GM23248 (cell line): ENCODE data around the gene UGP2. TPM values are rescaled to one million over a fixed set of nuclear protein-coding genes. Genes with fewer than 3 reads are reported as not detected.

ENCODE experiments used
- DNase-seq: peaks from one replicate; pipeline ENCODE4 v3.0.0-alpha.2; 2015
- H2AFZ ChIP-seq: fragments of 200-600 bp; sonication (generic); 2 replicates; pipeline ENCODE4 v1.6.1; 2016; ENCODE audit warnings: antibody characterized with exemption
- H3F3A ChIP-seq: fragments of 200-600 bp; sonication (generic); 2 replicates; pipeline ENCODE4 v1.6.1; 2016; ENCODE audit warnings: mild to moderate bottlenecking, antibody characterized with exemption, mixed run types; ENCODE audit not compliant: insufficient read depth
- H3K27ac ChIP-seq: fragments of 200-600 bp; sonication (generic); 2 replicates; pipeline ENCODE4 v1.5.1; 2016; ENCODE audit warnings: mild to moderate bottlenecking
- H3K27me3 ChIP-seq: fragments of 200-600 bp; sonication (generic); replicated peaks from 2 replicates; pipeline ENCODE4 v1.6.1; 2016; ENCODE audit warnings: mild to moderate bottlenecking; ENCODE audit not compliant: insufficient read depth
- H3K36me3 ChIP-seq: fragments of 200-600 bp; sonication (generic); 2 replicates; pipeline ENCODE4 v1.6.1; 2016; ENCODE audit warnings: low read depth, mild to moderate bottlenecking
- H3K4me1 ChIP-seq: fragments of 200-600 bp; sonication (generic); 2 replicates; pipeline ENCODE4 v1.6.1; 2016; ENCODE audit warnings: mild to moderate bottlenecking; ENCODE audit not compliant: insufficient read depth
- H3K4me2 ChIP-seq: fragments of 200-600 bp; sonication (generic); one replicate; pipeline ENCODE4 v1.6.1; 2016; ENCODE audit warnings: mild to moderate bottlenecking; ENCODE audit not compliant: unreplicated experiment
- H3K4me3 ChIP-seq: fragments of 200-600 bp; sonication (generic); 2 replicates; pipeline ENCODE4 v1.5.1; 2016; ENCODE audit warnings: mild to moderate bottlenecking
- H3K79me2 ChIP-seq: fragments of 200-600 bp; sonication (generic); 2 replicates; pipeline ENCODE4 v1.6.1; 2016; ENCODE audit warnings: mild to moderate bottlenecking; ENCODE audit not compliant: insufficient read depth
- H3K9ac ChIP-seq: fragments of 200-600 bp; sonication (generic); 2 replicates; pipeline ENCODE4 v1.6.1; 2016; ENCODE audit warnings: mild to moderate bottlenecking
- H3K9me2 ChIP-seq: fragments of 200-600 bp; sonication (generic); 2 replicates; pipeline ENCODE4 v1.6.1; 2016; ENCODE audit warnings: mixed run types, mild to moderate bottlenecking, moderate library complexity; ENCODE audit not compliant: insufficient read depth
- H3K9me3 ChIP-seq: fragments of 200-600 bp; sonication (generic); one replicate; pipeline ENCODE4 v1.6.1; 2017; ENCODE audit warnings: low read depth
- H4K20me1 ChIP-seq: fragments of 200-600 bp; sonication (generic); 2 replicates; pipeline ENCODE4 v1.6.0; 2016; ENCODE audit not compliant: insufficient read depth
- EZH2 ChIP-seq: fragments of 200-600 bp; sonication (generic); IDR thresholded peaks from 2 replicates; pipeline ENCODE4 v1.6.1; 2018; ENCODE audit warnings: antibody characterized with exemption, mild to moderate bottlenecking; ENCODE audit not compliant: insufficient read depth, poor library complexity, severe bottlenecking
- EZH2phosphoT487 ChIP-seq: fragments of 200-600 bp; sonication (generic); IDR thresholded peaks from 2 replicates; pipeline ENCODE4 v1.6.1; 2018; ENCODE audit warnings: antibody characterized with exemption, moderate library complexity, mild to moderate bottlenecking, low read depth; ENCODE audit not compliant: insufficient read depth
- WGBS, 2 experiments: methylation state at CpG; one replicate each; pipeline ENCODE4 v1.1.6; 2015 to 2017; ENCODE audit warnings: low lambda C conversion rate in 2 of 2, low coverage in 1 of 2; ENCODE audit errors: missing lambda C conversion rate in 2 of 2; 5-methylcytosine and 5-hydroxymethylcytosine counted together
- in situ Hi-C: fragments of 300-500 bp; cut with MboI; formaldehyde crosslinking; loops from 2 replicates; pipeline ENCODE4 v1.15.0; 2020
- polyA plus RNA-seq: library from polyadenylated mRNA; unstranded; fragments of >200 nt; fragmentation: Nextera tagmentation; extraction: Ambion mirVana; gene quantifications from 2 replicates; pipeline ENCODE4 v1.2.1, GENCODE V29; 2016
- total RNA-seq: library from RNA; depleted of rRNA; stranded (reverse); fragments of >200 nt; shearing (Covaris generic); gene quantifications from 2 replicates; pipeline ENCODE4 v1.2.3, GENCODE V29; 2014

UGP2 gene
- total and polyA plus RNA-seq, 2 experiments from 2014 or later = 168 to 180 TPM

GRCh38 chr2:63861220-63861822 is 19.6 kb downstream of the UGP2 start:
- peak; percentile 81 for DNase-seq
- no peaks in the 10 kb centered on the region for H3K27me3 ChIP-seq
- no peaks in the 10 kb centered on the region for H3K9me2 ChIP-seq
- no peak overlapping the region for H3K9ac ChIP-seq
- H3K4me1 ChIP-seq = peaks cover 16% of the 10 kb centered on the region; the same call in 1 of the 2 replicates
- in situ Hi-C loops = no loop called here
- no peak overlapping the region for H3K4me2 ChIP-seq
- no peak overlapping the region for H2AFZ ChIP-seq
- peaks cover 17% of the 10 kb centered on the region; the same call in 1 of the 2 replicates for H3F3A ChIP-seq
- H4K20me1 ChIP-seq = no peaks in the 10 kb centered on the region
- 33 to 39% methylated on average over 6 of the region's 6 CpGs for WGBS, 2 experiments
- H3K9me3 ChIP-seq = no peaks in the 10 kb centered on the region
- no peak for TF ChIP-seq EZH2phosphoT487
- no peak for TF ChIP-seq EZH2
- peaks cover 43% of the 10 kb centered on the region for H3K36me3 ChIP-seq
- peaks cover 97% of the 10 kb centered on the region for H3K79me2 ChIP-seq
- no peak overlapping the region for H3K27ac ChIP-seq
- no peak overlapping the region for H3K4me3 ChIP-seq

- Histone ChIP-seq H3F3A (peaks cover 22% of the 10 kb centered on the region; the same call in 1 of the 2 replicates), H3K9me3 (no peaks in the 10 kb centered on the region), H3K79me2 (peaks cover 97% of the 10 kb centered on the region), H4K20me1 (no peaks in the 10 kb centered on the region), H3K4me2 (peak overlapping the region; percentile 1), H3K27ac (0 out of 2 replicates have a peak overlapping the region, but pooled peaks have one; percentile 5), H3K9me2 (no peaks in the 10 kb centered on the region), H3K4me1 (peaks cover 16% of the 10 kb centered on the region; the same call in 1 of the 2 replicates), H3K36me3 (peaks cover 44% of the 10 kb centered on the region), H3K4me3 (no peak overlapping the region), H3K27me3 (no peaks in the 10 kb centered on the region), H3K9ac (no peak overlapping the region), H2AFZ (no peak overlapping the region)
- TF ChIP-seq EZH2 = no peak
- TF ChIP-seq EZH2phosphoT487 = no peak
- WGBS, 2 experiments = 84 to 93% methylated on average over 1 of the region's 1 CpG
- peak; percentile 37 for DNase-seq
- in situ Hi-C loops = no loop called here
Measured at GRCh38 chr2:63862806-63863205, 21.1 kb downstream of the UGP2 start.

GRCh38 chr2:63863707-63864106 is 22.0 kb downstream of the UGP2 start:
- Histone ChIP-seq H3K79me2 (peaks cover 98% of the 10 kb centered on the region), H4K20me1 (no peaks in the 10 kb centered on the region), H3K4me1 (peaks cover 16% of the 10 kb centered on the region; the same call in 1 of the 2 replicates), H3K36me3 (peaks cover 41% of the 10 kb centered on the region), H3K27ac (no peak overlapping the region), H3K27me3 (no peaks in the 10 kb centered on the region), H3K9me3 (no peaks in the 10 kb centered on the region), H2AFZ (no peak overlapping the region), H3K9ac (no peak overlapping the region), H3K4me2 (no peak overlapping the region), H3F3A (peaks cover 28% of the 10 kb centered on the region; the same call in 1 of the 2 replicates), H3K9me2 (no peaks in the 10 kb centered on the region), H3K4me3 (no peak overlapping the region)
- in situ Hi-C loops = no loop called here
- 98 to 100% methylated on average over 1 of the region's 1 CpG for WGBS, 2 experiments
- DNase-seq = no peak
- TF ChIP-seq EZH2 (no peak), EZH2phosphoT487 (no peak)

- no peaks in the 10 kb centered on the region for H3K9me2 ChIP-seq
- H3K4me1 ChIP-seq = peaks cover 17% of the 10 kb centered on the region
- no peaks in the 10 kb centered on the region for H3K9me3 ChIP-seq
- no peak overlapping the region for H3K4me3 ChIP-seq
- H4K20me1 ChIP-seq = no peaks in the 10 kb centered on the region
- H3K9ac ChIP-seq = no peak overlapping the region
- WGBS, 2 experiments = 95% methylated on average over 6 of the region's 6 CpGs
- TF ChIP-seq EZH2 (no peak), EZH2phosphoT487 (no peak)
- no peak overlapping the region for H2AFZ ChIP-seq
- no peak overlapping the region for H3K27ac ChIP-seq
- peaks cover 99% of the 10 kb centered on the region for H3K79me2 ChIP-seq
- DNase-seq = peak; percentile 57
- H3K36me3 ChIP-seq = peaks cover 28% of the 10 kb centered on the region
- no peak overlapping the region for H3K4me2 ChIP-seq
- no peaks in the 10 kb centered on the region for H3K27me3 ChIP-seq
- H3F3A ChIP-seq = peaks cover 36% of the 10 kb centered on the region; the same call in 1 of the 2 replicates
- in situ Hi-C loops = no loop called here
Measured at GRCh38 chr2:63865159-63865799, 23.6 kb downstream of the UGP2 start.
